HG03064 (cell line): ENCODE data around the gene ARSJ.

Experiments
- ATAC-seq: cut with Tn5 transposase; IDR thresholded peaks from one replicate; pipeline ENCODE4 v1.9.1; 2021; ENCODE audit warnings: low read depth; ENCODE audit not compliant: unreplicated experiment

ARSJ gene

DNA sequence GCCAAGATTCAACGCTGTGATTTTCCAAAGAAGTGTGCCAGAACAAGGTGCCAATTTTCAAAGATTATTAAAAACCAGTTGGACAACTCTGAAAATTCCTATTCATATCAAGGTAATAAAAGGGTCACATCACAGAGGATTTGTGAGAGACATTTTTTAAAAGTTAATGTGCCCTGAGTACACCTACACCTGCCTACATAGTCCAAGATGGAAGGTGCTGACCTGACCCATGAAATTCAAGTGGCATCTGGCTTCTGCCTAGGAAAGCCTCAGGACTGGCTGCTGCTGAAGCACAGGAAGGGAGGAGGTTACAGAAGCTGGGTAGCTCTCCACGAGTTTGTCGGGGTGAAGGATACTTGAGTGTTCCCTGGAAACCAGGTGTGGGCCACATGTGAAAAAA is 11.4 kb upstream of the ARSJ start:
- ATAC-seq = no peak

DNA sequence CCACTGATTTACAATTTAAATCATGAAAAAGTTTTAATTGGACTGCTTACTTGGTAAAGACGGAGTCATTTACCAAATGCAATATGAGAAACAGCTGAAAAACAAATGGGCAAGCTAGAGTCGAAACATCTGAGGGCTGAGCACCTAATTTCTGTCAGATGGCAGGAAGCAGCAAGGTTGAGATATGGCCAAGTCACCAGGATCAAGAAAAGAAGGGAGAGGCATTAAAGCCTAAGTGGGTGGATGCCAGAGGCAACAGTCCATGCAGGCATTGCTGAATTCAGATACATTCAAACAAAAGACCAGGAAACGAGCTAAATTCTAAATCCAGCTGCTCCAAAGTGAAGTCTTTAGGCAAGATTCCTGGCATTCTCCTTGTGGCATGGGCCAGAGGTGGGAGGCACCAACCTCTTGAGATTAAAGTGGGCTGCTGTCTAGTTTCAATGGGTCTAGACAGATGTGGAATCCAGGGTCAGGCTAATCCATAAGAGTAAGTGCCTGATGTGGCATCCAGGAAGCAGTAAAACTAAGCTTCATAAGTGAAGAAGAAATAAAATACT is 8.0 kb upstream of the ARSJ start:
- no peak for ATAC-seq

DNA sequence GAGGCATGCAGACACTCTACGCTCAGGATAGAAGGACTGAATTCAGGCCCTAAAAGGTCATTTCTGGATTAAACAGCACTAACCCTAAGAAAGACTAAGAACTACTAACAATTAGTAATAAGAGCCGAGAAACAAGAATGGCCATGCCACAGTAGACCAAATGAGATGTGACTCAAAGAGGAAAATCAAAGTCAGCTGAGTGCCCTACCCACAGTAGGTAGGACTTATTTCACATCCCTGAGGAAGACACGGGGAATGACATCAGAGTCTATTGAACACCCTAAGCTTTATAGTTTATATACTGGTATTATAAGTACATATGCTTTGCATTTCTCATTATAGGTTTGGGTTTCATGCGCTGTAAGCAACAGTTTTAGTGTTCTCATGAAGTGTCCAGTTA is 2.7 kb upstream of the ARSJ start:
- ATAC-seq = no peak

DNA sequence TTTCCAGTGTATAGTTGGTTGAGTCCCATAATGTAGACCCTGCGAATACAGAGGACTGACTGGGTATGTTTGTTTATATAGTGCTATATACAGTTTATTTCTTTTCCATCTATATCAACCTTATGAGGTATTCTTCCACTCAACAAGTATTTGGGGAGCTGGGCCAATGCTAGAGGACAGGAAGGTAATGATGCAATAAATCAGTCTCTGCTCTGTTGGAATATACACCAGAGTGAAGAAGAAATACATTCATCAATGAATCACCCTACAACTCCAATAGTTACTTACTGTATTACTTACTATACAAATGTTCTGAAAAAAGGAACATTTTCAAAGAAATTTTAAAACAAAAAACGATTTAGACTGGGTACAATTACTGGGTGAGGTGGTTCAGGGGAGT is 2.1 kb upstream of the ARSJ start:
- no peak for ATAC-seq

DNA sequence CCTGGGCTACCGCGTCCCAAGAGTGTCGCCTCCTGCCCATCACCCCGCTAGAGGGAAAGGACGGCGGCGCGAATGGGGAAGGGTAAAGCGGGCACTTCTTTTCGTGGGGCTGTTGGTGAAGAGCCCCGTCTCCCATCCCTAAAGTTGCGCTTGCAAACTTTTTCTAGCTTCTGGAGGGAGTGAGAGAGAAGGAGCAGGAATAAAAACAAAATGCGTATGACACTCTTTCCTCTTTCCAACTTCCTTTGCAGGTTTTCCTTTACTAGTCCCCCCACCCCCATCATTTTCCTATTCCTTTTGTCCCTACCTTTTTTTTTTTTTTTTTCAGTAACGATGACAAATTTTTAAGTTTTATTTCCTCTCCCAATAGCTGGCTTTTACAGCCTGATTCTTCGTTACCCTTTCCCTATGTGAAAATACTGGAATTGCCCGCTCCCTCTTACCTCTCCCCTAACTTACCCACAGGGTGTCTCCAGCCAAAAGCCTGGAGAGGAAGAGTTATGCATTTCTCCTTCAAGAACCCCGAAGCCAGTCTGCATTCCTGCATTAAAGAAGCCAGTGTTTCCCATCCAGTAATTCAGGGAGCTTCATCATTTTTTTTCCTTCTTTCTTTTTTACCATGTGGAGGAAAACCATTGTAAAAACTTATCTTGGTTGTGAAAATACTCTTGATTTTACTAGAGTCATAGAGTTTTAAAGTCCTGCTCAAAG is 613 bp upstream of the ARSJ start:
- no peak for ATAC-seq

DNA sequence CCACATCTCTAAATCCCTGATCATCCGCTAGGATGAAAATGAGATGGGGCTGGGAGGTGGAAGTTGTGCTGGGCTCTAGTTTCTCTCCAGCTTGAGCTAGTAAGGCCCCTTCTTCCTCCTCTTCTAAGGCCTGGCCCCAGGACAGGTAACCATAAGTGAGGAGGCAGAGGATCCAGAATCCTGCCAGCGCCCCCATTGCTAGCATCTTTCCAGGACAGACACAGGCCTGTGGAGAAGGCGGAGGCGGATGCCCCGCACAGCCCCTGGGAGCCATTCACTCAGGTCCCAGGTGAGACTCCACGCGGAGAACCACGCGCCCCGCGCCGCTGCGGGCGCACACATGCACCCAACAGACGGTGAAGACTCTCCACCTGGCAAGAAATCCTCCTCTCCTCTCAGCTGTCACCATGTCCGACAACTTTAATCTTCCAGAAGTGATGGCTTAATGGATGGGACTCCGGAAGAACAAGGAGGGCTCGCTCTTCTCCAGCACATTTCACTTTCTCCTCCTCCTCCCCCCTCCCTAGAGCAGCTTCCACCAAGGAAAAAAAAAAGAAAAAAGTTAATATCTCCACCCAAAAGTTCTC is 793 bp downstream of the ARSJ start:
- no peak for ATAC-seq

DNA sequence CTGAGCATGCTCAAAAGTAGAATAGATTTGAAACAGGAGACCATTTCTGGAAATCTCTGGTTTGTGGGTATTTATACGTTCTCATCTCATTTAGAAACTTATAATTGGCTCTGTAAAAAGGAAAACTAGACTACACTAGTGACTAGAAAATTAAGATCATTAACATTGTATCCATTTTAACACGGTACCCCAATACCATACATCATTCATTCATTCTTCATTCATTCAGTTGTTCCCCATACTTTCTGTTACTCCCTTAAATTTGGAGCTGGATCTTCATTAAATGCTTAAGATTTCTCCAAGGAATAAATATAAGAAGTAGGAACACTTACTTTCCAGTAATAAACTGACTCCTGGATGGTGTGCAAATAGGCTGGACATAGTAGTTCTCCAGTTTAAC is 1.3 kb downstream of the ARSJ start:
- no peak for ATAC-seq

DNA sequence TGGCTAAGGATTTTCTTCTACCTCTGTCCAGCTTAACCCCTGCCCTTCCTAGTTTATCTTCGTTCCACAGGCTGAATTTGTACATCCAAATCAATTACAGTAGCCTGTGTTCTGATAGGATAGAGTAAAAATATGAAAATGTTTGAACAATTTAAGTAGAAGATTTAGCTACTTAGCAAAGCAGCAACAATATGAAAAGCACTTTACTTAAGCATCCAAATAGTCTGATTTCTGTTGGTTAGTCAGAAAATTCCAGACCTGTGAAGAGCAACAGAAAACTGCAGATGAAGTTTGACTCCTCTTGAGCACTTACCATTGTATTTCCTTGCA is 2.0 kb downstream of the ARSJ start:
- no peak for ATAC-seq

DNA sequence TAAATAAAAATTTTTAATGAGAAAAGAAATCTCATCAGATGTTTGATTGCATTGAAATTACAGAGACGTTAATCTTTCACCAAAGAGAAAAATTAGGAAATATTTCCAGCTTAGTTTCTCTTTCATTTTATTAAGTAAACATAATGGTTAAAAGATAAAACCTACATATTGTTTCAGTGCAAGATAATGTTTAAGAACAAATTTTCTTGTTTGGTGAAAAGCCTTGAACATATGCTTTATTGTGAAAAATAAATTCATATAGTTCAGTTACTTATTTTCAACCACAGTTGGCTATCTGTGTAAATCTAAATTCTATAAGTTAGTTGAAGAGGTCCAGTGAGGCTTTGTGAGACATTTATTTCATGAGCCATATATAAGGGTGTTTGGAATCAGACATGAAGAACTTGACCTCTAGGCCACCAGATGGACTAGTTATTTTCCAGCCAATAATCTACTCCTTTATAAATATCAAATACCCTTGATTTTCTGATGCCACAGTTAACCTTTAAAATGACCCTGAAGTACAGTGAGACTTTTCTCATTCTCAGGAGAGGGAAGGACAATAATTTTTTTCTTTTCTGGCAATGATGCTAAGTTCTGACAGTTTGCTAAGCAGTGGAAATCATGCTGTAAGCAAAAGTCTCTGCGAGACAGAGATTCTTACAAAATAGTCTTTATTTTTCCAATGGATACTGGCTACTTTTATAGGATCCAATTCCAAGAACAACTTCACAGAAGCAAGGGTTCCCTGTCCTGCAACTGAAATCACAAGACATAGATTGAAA is 2.5 kb downstream of the ARSJ start:
- ATAC-seq = no peak

DNA sequence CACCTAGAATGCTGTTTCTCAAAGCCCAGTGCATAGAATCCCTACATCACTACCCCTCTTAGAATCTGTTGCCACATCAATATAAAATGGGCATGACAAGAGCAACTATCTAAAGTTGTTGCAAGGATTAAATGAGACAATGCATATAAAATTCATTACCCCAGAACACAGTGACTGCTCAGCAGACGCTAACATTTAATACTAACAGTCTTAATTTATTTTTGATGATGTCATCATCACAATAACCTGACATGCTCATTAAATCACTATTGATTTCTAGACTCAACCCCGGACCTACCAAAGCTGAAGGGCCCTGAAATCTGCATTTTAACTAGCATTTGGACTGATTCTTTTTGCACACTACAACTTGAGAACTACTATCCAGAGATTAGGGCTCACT is 3.9 kb downstream of the ARSJ start:
- ATAC-seq = no peak

DNA sequence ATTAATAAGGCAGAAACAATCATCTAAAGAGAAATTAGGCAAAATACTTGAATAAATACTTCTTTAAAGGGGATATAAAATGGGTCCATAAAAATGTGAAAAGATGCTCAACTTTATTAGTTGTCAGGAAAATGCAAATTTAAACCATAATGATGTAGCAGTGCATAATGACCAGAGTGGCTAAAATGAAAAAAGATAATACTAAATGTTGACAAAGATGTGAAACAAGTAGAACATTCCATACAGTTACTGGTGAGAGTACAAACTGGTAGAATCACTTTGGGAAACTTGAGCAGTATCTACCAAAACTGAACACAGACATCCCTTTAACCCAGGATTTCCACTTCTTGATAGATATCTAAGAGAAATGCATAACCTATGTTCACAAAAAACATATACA is 5.0 kb downstream of the ARSJ start:
- ATAC-seq = no peak

DNA sequence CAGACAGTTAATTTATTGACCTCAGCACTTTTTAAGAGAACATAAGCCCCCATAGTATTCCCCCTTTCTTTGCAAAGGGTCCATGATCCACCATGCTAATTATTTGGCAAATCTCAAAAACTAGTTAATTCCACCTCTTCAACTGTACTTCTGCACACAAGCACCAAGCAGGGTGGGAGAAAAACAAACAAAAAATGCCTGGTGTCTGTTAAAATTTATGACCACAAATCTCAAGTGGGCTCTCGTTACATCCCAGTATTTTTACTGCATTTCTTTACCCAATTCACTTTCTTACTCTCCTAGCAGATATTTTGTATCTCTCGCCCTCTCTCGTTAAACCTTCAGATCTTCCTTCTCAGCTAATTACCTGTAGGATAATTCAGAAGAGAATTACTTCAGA is 6.1 kb downstream of the ARSJ start:
- no peak for ATAC-seq

DNA sequence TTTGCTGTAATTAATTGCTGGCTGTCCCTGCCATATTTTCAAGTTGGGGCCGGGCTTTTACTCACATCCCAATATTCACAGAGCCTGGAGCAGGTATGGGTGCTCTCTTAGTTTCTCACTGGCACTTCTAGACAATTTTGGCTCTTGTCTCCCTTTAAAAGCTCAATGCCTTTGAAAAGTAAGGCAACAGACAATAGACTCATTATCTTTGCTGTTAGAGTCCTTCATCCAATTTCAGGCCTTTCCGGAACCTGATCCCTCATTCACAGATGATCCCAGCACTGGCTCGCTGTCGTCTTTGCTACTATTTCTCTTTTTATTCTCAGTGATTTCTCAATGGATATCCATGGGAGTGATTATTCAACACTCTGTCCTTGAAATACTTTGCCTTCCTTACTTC is 6.7 kb downstream of the ARSJ start:
- ATAC-seq = no peak

DNA sequence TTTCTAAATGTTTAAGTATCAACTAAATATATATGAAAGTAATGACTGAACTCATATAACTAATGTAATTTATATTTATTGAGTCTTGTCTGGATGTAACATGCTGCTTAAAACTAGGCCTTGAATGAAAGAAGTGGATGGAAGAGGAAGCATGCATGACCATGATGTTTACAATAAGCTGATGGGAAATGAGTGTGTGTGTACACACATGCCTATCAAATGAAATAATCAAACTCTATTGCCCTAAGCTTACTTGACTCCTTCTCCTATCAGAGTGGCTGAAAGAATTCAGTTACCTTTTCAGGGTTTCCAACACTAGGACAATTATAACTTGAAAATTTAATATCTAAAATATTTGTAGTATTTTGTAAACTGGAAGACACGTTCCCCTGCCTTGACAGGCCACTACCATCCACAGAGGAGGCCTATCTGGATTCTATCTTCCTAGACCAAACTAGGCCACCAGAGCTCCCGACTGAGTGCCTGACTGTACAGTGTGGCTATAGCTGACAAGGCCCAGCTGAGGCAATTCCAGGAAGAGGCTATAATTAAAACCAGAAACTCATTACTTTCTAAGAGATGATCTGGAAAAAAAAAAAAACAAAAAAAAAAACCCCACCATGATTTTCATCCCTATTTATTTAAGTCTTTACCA is 7.6 kb downstream of the ARSJ start:
- no peak for ATAC-seq

DNA sequence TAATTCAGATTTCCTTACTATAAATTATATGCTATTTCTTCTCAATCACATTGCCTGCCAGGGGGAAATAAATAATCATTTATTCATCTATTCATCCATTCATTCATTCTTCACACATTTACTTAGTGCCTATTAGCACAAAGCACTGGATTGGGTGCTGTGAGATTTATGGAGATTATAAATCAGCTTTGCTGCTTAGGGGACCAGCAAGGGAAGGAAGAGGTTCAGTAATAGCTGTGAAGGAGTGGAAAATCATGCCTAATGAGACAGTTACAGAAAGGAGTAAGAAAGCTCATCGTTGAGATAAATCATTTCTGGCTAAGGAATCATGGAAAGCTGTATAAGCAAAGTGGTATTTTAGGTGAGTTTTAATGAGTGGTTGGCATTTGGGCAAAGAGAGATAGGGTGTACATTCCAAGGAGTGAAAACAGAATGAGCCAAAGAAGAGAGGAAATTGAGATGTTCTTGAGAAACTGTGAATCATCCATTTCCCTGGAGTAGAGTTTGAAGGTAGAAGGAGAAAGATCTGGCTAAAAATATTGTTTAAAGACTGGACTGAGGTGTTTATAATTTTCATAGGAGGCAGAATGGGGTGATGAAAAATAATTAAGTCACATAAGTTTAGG is 9.6 kb downstream of the ARSJ start:
- ATAC-seq = no peak

DNA sequence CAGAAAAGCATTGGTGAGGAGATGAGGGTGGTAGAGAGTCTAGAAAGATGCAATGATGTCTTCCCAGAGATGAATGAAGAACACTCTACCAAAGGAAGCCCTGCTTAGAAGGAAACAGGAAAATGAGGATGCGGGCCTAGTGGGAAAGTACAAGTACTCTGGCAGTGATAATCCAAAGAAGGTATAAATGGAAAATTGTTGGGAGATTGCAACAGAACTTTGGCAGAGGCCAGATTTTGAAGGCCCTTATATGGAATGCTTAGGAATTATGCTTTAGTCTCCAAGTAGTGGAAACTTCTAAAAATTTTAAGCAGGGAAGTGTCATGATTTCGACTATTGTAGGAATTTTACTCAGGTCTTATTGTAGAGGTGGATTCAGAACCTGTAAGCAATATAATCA is 11.0 kb downstream of the ARSJ start:
- no peak for ATAC-seq

DNA sequence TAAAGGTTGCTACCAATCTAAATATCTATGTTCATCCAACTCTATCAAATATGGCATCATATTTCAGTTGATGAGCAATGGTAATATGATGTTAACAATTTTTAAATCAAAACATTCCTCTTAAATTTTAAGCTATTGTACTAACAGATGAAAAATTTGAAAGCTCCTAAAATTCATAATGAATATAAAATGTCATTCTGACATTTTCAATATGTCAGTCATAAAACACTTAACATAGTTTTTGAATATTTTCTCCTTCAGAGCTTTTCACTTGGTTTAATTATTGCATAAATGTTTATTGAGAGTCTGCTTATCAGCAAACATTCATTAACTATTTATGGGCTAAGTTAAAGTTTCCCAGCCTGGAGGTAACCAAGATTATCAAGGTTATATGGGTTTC is 11.8 kb downstream of the ARSJ start:
- ATAC-seq = no peak

DNA sequence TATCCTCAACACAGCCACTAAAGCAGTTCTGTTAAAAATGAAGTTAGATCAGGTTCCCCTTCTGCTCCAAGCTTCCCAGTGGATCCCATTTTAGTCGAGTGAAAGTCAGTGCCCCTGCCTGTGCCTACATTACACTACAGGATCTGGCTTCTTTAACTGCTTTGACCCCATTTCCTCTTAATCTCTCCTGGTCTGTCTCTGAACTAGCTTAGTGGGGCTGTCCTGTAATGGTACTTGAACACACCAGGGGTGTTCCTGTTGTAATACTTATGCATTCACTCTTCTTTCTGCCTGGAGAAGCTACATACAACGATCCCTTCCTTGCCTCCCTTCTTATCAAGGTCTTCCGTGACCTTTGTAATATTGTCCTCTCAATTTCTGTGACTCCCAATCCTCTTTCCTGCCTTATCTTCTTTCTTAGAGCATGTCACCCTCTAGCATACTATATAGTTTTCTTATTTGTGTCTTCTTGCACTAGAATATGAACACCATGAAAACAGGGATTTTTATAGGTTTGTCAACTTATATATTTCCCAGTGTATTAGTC is 16.7 kb downstream of the ARSJ start:
- ATAC-seq = no peak

DNA sequence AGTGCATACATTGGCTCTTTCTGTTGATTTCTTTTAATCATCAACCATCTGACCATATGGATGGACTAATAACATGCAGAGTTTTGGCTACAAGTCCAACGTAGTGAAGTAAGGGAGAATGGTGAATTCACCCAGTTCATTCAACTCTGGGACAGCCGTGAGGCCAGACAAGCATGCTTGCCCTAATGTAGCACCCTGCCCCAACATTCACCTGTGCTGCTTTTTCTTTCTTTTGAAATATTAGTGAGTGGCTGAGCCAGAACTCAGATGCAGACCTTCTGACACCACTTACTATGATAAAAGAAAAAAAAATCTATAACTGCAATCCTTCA is 17.5 kb downstream of the ARSJ start:
- no peak for ATAC-seq

DNA sequence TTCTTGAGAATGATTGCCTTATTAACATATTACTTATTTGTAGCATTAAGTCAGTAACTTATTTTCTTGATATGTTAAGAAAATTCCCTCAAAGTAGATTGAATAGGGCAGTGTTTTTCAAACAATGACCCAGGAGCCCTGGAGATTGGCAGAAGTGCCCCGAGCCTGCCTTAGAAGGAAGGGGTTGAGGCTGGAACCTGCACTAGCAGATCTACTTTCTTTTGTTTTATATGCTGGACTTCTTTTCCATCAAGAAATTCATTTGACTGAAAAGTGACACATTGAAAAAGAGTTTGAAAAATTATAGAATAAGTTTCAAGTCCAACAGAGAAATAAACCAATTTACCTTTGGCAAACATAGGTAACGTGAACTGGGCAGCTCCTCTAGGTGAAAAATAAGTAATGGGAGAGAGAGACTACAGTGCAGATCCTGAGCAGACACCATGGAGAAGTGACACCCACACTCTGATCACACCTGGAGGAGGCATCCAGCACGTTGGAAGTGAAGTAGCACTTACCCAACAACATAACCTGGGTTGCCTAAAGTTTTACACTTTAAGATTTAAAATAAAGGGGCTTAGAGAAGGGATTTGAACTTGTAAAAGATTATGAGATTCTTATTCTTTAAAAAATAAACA is 18.6 kb downstream of the ARSJ start:
- no peak for ATAC-seq
